ENCODE data around the gene ZNF488.

The ZNF488 gene

DNA sequence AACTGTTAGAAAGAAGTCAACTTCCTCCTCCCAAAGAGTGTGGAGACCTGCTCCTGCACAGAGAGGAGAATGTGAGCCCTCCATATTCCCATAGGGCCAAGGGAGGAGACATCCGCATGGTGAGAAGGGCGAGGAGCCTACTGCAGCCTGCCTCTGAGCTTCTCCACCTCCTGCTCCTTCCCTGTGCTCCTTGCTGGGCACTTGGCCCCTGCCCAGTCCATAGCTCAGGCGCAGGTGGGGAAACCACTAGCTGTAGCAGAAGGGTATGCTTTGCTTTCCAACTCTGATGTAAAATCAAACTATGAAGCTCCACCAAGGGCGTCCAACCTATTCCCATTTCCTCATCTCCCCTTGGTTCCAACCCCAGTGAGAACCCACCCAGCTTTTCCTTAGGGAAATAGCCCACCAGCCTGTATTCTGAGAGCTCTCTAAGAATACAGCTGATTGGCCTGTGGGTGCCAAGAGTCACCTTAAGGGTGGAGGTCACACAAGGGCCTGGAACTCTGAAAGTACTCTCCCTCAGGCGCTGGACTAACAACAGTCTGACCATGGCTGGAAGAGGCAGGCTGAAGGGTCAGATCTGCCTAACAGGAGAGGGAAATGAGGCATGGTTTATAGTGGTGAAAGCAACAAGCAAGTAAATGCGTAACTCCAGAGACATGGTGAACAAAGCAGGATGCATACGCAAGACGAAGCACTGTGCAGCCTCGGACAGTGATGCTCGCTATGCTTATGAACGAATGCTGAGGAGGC, 13.9 kb downstream of the ZNF488 start:
- DNase-seq (ENCODE audit: low read depth) = no peak
- TF ChIP-seq, protein P1, sequence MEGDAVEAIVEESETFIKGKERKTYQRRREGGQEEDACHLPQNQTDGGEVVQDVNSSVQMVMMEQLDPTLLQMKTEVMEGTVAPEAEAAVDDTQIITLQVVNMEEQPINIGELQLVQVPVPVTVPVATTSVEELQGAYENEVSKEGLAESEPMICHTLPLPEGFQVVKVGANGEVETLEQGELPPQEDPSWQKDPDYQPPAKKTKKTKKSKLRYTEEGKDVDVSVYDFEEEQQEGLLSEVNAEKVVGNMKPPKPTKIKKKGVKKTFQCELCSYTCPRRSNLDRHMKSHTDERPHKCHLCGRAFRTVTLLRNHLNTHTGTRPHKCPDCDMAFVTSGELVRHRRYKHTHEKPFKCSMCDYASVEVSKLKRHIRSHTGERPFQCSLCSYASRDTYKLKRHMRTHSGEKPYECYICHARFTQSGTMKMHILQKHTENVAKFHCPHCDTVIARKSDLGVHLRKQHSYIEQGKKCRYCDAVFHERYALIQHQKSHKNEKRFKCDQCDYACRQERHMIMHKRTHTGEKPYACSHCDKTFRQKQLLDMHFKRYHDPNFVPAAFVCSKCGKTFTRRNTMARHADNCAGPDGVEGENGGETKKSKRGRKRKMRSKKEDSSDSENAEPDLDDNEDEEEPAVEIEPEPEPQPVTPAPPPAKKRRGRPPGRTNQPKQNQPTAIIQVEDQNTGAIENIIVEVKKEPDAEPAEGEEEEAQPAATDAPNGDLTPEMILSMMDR (IDR thresholded peaks at IDR 0.05; ENCODE audit: low read depth, low read length, missing control alignments) = no peak
- no peak overlapping the region for H3K4me3 ChIP-seq (ENCODE audit: low read depth, low read length)

DNA sequence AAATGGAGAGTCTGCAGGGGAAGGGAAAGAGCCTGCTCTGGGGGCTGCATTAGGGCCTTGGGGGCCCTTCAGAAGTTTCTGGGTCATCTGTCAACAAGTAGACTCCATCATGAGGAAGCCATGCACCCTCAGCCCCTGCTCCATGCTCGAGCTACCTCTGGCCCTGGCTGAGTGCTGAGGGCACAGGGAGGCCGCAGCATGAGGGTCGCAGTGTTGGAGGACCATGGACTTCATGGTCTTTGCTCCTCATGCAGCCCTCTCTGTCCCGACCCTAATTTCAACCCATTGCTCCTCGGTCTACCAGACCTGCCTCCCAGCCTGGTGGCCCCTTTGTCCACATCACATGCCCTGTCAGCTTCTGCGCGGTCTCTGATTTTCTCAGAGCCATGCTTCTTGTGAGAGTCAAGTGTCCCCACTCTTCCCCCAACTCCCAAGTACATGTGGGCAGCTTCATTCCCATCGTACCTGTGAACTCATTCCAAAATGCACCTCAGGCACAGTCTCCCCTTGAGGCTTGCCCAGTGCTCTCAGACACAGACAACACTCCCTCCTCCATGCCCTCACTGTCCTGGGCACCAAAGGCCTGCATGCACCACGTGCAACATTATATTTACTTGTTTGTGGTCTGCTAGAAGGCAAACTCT, 14.7 kb downstream of the ZNF488 start:
- no peak overlapping the region for H3K4me3 ChIP-seq (ENCODE audit: low read depth, low read length)
- no peak for DNase-seq (ENCODE audit: low read depth)
- TF ChIP-seq, protein P1 (IDR thresholded peaks at IDR 0.05; ENCODE audit: low read depth, low read length, missing control alignments) = no peak

DNA sequence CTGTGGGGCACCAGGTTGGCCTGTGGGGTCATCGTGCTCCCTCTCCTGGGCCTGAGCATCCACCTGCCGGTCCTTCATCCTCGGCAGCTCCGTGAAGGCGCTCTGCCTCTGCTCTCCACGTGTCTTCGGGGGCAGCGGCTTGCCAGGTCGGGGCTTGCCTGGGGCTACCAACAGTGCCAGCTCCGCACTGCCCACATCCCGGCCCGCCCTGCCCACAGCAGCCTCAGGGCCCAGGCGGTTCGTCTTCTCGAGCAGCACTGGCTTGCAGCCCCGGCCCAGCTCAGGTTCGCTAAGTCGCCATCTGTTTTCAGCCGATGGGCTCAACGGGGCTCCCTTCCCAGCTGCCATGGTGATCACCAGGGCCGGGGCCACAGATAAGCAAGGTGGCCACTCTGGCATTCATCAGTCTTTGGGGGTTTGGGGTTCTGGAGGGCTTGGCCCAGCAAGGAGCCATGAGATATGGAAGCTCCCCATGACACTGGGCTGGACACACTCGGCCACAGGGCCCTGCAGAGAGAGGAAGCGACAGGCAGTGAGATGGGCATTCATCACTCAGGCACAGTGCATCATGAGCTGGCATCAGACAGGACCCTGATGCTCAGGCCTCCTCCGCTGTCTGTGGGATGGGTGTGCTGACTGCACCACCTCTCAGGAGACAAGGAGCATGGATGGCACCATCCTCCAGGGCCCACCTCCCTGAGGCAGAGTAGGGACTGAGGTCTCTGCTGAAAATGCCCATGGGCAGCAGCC, 15.5 kb downstream of the ZNF488 start:
- TF ChIP-seq, protein P1 (IDR thresholded peaks at IDR 0.05; ENCODE audit: low read depth, low read length, missing control alignments) = no peak
- no peak for DNase-seq (ENCODE audit: low read depth)
- no peak overlapping the region for H3K4me3 ChIP-seq (ENCODE audit: low read depth, low read length)

DNA sequence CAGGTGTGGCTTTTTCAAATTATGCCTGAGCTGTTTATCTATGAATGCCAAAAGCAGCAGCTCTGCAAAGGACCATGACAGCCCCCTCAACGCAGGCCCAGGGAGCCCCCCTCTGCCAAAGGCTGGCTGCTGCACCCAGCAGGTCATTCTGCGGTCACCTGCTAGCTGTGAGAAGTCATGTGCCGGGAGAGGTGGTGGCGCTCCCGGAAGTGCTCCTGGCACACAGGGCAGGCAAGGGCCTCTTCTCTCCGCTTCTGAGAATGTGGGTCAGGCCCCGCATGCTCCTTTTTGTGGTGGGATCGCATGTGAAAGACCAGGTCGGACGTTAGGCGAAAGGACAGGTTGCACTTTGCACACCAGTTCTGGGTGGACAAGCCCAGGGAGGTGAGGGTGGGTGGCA, 16.4 kb downstream of the ZNF488 start:
- TF ChIP-seq, protein P1 (IDR thresholded peaks at IDR 0.05; ENCODE audit: low read depth, low read length, missing control alignments) = no peak
- DNase-seq (ENCODE audit: low read depth) = no peak
- no peak overlapping the region for H3K4me3 ChIP-seq (ENCODE audit: low read depth, low read length)

DNA sequence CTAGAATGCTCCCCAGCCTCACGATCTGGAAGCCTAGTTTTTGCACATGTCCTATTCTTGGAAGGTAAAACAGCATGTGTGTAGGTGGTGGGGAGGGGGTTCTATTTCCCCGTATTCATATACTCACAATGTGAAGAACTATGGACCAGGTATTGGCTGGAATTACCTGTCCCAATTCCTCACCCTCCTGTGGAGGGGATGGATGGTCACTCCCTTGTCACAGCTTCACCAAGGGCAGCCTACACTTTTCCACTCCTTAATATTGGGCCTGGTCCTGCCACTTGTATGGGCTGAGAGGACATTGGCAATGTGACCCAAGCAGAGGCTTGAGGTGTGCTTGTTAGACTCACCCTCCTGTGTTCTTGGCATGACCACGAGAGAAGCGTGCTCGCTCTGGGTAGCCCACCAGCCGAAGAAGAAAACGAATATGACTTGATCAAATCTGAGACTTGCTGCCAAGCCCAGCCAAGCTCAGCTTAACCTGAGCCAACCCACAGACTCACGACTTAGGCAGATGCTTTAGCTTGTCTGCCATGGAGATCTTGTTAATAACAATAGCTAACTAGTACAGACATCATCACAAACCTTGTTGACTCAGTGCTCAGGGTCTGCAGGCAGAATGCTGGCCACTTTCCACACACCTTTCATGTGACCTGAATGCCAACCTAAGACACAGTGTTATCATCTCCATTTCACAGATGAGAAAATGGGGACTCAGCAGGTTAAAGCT, 17.2 kb downstream of the ZNF488 start:
- DNase-seq (ENCODE audit: low read depth) = no peak
- TF ChIP-seq, protein P1 (IDR thresholded peaks at IDR 0.05; ENCODE audit: low read depth, low read length, missing control alignments) = no peak
- H3K4me3 ChIP-seq (ENCODE audit: low read depth, low read length) = no peak overlapping the region

DNA sequence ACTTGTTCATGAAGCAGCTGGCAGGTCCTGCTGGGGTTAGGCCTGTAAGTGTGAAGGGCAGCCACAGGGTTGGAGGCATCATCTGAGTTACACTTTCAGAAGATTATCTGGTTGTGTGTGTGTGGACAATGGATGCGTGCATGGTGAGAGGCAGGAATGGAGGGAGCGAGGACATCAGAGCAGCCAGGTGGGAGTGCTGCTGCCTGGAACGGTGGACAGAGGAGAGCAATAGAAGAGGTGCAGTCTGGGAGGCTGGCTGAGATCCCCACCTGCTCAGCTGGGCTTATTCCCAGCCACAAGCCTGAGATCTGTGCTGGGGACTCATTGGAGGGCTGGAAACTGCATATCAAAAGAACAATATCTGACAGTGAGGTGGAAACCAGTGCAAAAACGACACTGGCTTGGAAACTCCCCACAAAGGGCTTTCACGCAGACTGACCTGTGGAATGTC, 17.9 kb downstream of the ZNF488 start:
- no peak for DNase-seq (ENCODE audit: low read depth)
- TF ChIP-seq, protein P1 (IDR thresholded peaks at IDR 0.05; ENCODE audit: low read depth, low read length, missing control alignments) = no peak
- no peak overlapping the region for H3K4me3 ChIP-seq (ENCODE audit: low read depth, low read length)

Data from GM12864 (cell line).